GM04503 (cell line): Measurements from ENCODE around the gene RNF214.

Experiments used
- DNase-seq: peaks from one replicate; pipeline ENCODE4 v3.0.0-alpha.2; 2012; ENCODE audit warnings: low read depth

Gene RNF214

GRCh38 chr11:117214404-117215110, 17.9 kb upstream of the RNF214 start:
- no peak for DNase-seq

DNA sequence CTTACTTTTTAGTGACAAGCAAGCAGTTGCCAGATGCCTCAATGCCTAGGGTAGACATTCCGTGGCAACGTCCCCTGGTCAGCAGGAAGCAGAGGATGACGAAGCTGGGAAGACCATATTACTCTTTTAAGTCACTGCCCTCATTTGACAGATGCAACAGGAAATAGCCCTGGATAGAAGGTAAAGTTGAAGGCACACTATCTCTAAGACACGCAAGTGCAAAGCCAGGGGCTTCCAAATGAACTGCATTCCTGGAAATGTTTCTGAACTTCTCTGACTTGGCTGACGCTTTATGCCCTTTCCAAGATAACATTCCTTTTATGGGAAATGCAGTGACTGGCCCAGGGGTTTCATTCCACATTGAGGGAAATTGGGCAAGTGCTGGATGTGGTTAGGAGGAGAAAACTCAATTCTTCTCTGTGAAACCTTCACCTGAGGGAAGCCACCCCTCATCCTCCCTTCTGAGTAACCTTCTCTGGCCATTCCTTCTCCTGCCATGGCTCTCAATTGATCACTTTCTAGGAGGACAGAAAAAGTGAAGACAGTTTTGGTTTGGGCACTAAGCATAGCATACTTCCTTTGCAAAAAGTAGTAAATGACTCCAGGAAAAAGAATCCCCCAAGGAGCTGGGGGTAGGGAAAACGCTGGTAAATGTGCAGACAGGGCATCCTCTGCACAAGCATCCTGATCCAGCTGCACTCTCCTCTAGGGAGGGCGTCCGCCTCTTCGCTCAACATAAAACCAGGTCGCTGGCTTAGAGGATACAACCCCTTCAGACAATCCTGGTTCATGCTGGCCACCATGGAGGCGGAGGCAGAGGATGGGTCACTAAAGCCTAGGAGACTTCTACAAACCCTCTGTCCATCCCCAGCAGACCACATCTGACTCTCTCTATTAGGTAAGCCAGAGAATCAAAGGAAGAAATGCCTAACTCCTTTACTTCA, 15.1 kb upstream of the RNF214 start:
- DNase-seq, result no peak

DNA sequence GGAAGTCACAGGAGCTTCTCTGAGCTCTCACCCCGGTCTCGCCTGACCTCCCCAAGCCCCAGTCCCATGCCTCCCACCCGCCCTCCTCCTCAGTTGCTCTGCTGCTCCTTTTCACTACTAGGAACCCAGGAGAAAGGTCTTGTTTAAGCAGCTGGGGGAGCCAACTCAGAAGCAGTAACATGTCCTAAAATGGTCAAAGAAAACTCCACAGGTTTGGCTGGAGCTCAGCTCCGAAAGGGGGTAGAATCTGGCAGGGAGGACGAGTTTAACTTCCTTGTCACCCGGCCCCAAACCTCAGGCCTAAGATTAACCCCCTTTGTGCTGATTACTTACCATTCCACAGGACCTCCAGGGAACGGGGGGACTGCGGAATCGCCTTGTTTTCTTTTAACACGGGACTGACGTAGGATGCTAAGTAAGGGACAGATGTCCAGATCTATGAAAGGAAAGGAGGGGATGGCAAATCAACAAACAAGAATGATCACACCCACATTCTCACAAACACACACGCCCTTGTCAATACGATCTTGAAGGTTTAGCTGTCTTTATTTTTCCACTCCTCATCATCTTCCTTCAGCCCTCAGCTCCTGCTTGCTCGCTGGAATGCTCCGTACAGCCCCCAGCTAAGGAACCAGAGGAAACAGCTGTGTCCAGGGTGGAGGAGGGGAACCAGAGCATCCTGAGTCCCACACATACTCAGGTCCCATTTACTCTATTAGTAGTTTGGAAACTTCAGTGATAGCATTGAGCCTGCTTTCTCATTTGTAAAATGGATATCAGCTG, 14.1 kb upstream of the RNF214 start:
- no peak for DNase-seq

DNA sequence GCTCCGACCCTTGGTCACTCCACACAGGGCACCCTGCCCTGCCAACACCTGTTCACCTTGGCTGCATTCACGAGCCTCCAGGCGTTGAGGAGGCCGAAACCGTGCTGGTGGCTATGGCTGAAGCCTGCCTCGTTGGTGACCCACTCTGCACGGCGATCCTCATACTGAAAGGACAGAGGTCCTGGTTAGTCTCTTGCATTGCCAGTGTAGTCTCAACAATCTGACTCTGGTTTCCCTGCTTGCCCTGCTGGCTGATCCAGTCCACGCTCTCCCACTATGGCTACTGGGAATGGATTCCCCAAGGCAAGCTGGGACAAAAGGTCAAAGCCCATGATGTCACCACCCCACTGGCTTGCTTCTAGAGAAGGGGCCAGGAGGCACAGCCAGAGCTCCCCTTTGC, 13.5 kb upstream of the RNF214 start:
- DNase-seq, result no peak

DNA sequence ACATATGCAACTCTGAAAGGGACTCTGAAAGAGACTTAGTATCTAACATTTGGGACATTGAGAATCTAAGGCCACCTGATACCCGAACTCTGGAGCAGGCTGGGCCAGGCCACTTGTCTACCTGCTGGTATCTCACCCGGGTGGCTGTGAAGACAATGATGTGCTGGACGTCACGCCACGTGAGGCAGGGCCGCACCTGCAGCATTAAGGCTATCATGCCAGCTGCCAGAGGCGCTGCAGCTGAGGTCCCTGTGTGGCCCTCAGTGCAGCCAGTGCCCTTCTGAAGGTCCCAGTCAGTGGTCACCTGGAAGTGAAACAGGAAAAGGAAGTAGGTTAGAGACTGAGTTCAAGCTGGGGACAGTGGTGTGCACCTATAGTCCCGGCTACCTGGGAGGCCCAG, 13.0 kb upstream of the RNF214 start:
- no peak for DNase-seq

GRCh38 chr11:117219995-117220394, 12.5 kb upstream of the RNF214 start:
- DNase-seq, result no peak

DNA sequence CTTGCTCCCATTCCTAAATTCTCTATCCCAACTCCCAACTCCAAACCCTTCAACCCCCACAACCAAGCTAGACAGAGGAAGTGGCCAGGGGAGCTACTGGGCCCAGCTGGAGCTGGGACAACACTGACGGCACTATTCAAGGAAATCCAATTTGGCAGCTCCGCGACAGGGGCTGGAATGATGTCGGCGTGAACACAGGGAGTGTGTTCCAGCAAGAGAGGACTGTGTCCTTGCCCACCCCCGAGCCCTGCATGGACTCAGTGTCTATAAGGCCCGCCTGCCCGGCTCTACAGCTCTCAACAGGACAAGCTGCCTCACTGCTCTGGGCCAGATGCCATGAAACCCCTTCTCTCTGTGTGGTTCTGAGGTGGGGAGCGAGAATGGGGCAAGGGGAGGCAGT, 11.9 kb upstream of the RNF214 start:
- no peak for DNase-seq

DNA sequence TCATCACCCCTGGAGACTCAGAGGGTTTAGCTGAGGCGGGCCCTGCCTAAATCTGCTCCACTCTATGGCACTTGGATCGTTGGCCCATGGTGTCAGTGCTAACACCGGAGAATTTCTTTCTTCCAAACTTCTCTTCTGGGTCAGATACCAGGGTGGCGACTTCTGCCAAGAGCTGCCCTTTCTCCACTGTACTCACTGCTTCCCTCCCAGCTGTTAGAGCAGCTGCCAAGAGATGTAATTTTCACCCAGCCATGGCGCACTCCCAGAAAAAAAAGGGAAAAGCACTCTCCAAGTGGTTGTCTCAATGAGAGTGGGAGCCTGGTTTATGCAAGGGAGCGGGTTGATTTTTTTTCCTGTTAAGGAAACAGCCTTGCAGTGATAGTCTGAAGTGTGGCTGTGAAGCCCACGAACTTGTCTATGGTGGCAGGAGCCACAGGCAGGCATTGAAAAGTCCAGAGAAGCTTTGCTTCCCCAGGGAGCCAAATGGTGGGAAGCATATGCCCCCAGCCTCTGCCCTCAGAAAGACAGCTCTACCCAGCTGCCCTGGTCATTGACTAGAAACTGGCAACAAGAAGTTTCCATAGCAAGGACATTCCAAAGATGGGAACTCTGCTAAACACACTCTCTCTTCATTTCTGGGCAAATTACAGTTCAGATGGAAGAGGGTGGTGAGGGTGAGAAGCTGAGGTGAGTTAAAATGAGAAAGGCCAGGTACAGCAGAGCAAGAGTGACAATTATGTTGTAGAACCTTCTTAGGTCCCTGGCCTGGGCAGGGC, 11.3 kb upstream of the RNF214 start:
- DNase-seq, result no peak

DNA sequence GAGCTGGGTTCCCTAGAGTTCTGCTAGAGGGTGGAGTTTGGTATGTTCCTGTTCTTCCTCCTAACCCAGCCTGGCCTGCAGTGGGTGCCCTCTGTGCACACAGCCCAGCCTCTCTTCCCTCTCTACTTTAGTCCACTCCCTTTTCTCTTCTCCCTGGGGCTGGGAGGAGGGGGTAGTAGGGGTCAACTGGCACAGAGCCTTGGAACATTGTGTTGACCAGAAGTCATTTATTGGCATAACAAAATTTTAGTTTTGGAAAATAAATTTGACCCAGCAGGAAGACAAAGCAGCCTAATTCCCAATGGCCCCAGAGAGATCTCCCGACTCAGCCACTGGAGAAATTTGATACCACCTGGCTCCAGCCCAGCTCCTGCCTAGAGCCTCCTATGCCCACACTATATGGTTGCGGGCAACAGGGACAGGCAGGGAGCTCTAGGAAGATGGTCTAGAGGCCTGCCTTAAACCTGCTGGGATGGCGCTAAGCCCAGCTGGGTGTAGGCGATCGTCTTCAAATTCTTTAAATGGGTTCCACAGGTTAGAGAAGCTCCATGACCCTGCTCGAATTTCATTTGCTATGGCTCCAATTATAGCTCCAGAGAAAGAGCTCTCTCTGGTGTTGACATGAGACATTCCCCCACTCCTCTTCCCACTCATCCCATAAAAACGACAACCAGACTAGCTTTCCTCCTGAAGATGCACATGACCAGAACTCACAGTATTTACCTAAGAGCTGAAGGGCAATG, 10.5 kb upstream of the RNF214 start:
- DNase-seq, result no peak

DNA sequence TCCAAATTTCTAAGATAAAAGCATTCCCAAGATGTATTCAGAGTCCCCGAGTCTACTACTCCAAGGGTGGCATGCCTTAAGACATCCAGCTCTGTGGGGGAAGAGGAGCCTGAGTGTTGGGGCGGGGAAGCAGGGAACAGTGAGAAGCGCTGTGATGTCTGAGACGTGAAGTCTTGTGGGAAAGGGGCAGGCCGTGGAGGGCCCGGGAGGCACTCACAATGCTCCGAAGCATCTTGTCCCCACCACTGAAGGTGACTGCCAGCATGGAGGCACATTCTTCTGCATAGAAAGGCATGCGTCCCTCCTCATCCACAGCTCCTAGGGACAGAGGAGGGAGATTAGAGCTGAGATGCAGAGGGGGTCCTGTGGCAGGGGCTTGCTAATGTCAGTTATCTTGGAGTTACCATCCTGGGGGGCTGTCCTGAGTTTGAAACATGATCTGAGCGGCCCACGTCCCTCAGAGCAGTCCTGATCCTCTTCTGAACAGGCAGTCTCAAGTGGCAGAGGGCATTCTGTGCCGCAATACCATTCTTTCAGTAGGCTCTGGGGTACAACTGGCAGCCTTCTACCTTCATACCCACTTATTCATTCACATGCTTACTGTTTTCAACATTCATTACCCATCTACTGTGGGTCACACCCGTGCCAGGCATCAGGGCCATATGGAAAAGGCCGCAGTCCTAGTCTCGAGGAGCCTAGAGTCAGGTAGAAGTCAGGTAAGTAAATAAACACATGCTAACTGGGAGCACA, 9.3 kb upstream of the RNF214 start:
- DNase-seq, result no peak

DNA sequence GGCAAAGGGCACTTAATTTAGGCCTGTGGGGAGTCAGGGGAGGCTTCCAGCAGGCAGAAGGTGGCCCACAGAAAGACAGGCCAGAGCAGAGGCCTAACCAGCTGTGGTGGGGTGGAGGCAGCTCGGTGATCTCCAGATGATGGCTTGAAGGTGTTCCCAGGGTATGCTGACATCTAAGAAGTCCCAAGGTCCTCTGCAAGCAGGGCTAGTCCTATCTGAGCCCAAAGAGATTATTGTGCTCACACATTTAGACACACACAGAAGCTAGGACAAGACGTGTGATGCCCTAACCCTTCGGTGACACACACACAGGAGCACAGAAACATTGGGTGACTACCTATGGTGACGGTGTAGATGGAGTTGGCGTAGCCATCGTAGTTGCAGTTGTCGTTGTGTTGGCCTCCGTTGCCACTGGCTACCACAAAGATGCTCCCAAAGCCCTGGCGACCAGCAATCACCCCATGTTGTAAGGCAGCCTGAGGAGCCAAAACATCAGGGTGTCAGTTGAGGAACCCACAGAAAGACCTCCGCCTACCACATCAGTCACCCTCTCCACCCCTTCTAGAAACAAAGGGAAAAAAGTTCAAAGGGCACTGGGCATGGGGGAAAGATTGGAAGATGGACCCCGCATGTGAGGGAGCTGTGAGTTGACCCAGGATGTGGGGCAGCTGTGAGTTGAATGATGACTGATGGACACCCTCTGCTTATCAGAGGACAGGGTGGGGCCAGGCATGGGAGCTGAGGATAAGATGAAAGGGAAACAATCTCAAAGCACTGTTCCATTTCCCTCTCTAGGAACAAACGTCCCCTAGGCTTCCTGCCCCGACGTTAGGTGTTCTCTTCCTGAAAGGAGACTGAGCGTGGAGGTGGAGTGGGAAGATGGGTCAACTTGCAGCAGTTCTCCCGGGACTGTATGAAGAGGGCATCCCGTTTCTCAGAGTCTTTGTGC, 8.5 kb upstream of the RNF214 start:
- DNase-seq, result no peak

DNA sequence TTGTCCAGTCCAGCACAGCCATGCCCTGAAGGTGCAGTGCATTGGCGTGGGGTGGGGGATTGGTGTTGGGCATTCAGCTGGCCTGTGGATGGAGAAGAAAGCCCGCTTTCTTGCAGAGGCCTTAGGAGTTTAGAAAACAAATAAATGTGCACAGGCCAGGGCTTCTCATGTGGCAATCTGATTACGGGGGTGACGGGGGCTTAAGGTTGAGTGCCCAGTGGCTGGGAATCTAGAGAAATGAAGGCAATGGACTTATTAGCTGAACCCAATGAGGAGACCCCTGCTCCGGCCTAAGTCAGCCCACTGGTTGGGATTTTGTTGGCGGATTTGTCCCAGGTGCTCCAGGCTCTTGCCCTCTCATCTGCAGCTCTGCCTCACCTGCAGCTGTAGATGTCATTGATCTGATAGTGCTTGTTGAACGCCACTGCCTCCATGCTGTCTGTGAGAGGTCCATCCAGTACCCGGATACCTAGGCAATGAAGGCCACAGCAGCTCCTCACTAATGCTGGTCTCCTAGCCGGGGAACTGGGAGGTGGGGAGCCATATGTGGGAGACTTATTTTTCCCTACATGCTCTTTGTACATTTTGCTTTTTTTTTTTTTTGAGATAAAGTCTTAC, 6.8 kb upstream of the RNF214 start:
- DNase-seq, result no peak

DNA sequence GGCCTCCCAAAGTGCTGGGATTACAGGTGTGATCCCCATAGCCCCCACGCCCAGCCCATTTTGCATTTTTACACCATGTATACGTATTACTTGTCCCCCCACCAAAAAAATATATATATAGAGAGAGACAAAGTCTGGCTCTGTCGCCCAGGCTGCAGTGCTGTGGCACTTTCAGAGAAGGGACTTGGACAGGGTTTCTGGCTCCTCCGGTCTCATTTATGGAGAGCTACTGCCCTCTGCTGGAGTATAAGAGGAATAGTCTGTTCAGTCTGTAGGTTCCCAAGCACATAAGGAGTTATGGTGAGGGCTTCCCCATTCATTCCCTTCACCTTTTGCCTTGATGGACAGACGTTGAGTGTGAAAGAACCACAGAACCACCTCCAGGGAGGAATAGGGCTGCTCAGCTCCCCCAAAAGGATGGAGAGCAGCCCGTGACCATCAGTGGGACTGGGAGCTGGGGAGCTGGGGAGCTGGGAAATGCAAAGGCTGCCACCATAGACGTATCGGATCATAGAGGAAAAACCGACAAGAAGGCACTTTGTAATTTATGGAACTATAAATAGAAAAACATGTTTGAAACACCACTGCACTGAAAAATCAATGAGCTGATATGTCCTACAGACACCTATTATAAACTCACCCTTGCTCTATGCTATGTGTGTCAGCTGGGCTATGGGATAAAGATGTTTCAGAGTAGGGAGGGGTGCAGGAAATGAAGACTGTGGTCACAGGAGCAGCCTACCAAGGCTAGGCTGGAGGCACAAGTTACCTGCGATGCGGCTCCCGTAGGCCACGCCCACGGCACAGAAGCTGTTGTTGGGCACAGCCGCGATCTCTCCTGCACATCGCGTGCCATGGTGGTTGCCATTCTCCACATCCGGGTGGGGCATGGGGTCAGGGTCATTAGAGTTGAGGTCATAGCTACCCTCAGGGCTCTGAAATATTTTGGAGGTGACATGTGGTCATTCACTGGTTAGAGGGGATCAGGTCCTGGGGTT, 5.8 kb upstream of the RNF214 start:
- no peak for DNase-seq

- no peak for DNase-seq
These were observed 4.4 kb upstream of the RNF214 start for GRCh38 chr11:117228091-117228490.

DNA sequence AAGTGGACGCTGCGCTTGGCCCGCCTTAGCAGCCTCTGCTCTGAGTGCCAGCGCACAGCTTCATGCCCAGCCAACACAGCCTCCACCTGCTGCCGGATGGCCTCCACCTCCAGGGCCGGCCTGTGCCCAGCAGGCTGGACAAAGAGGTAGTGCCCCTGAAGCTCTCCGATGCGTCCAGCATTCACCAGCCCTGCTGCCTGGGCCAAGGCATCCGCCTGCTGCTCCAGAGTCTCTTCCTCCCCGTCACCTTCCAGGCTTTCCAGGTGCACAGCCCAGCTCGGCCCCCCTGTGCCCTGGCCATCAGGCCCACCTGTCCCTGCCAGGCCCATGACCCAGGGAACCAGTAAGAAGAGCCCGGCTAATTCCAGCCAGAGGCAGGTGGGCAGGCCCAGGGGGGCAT, 3.1 kb upstream of the RNF214 start:
- no peak for DNase-seq

DNA sequence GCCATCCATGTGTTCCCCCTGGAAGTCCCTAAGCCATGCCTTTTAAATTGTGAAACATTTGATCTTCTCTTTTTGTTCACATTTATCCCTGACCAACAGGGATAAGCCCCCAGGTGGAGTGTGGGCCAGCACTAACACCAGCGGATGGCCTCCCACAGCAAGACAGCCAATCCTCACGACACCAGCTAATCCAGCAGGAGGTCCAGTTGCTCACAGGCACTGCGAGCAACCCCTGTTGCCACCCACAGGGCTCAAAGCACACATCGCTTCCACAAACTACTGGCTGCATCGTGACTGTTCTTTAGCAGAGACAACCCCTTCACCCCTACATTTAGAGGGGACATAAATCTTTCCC, 2.6 kb upstream of the RNF214 start:
- DNase-seq, result no peak

GRCh38 chr11:117230286-117230961, 2.0 kb upstream of the RNF214 start:
- no peak for DNase-seq
